NCI-H187 treated with DMSO at 0.1 percent for 48 hours (cell line): ENCODE data around the gene PATJ.
"Not testable (repeated sequence)": the region's sequence is repeated elsewhere in the genome, so short reads cannot be mapped to it uniquely, and the experiment has no call there.

Experiments used
- DNase-seq: peaks from one replicate; lab custom pipeline; 2025; lab: John Stamatoyannopoulos, UW

The PATJ gene

DNA sequence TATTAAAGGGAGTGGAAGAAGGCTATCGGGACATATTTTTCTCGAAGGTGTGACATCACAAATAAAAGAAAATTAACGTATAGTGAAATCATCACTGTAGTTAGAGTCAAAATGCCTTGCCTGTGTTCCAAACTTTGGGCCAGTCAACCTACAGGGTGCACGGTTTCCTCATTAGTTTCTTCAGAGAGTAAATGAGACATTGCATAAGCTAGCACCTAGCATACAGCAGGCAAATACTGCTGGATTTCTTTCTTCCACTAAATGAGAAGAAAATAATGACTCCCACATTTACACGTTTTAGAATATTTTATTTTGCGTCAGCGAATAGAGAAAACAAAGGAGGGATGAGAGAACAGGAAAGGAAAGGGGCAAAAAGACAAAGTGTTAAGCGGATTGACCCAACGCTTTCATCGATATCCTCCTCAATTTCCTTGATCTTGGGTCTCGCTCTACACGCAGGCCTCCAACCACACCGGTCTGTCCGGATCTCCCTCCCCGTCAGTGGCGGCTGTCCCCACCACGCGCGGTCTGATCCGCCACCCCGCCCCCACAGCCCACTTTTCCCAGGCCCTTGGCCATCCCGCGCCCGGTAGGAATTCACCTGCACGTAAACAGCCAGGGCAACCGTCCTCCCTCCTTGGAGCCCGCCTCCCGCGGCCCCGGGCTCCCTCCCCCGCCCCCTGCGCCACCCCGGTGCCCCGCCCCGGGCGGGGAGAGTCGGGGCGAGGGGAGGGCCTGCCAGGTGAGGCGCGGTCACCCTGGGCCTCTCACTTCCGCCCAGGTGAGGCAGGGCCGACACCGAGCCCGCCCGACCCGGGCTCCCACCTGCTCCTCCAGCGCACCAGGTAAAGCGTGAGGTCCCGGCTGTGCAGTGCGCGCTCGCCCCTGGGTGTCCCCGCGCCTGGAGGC lies at the start of gene PATJ:
PATJ (plus strand) TSS at position 770 of the 909 bp plus-strand sequence. CDS start 20,413 bp downstream, outside the sequence.
- DNase-seq = no peak

GRCh38 chr1:61699911-61700851 lies 42.1 kb upstream of the PATJ start:
- no peak for DNase-seq

GRCh38 chr1:61708953-61709907 lies 33.0 kb upstream of the PATJ start:
- no peak for DNase-seq

GRCh38 chr1:61709908-61710289 lies 32.4 kb upstream of the PATJ start:
- DNase-seq = no peak

- DNase-seq = not testable (repeated sequence)
Observed at GRCh38 chr1:61711257-61711656, 31.0 kb upstream of the PATJ start.

DNA sequence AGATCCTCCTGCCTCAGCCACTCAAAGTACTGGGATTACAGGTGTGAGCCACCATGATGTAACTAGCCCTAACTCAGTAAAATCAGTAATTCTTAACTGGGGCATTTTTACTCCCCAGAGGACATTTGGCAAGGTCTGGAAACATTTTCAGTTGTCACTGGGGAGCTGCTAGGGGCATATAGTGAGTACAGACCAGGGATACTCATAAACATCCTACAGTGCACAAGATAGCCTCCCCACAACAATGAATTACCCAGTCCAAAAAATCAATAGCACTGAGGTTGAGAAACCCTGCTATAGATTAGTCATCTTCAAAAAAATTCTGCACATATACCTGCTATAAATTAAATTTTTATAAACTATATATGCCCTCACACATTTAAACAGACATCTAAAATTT lies 30.3 kb upstream of the PATJ start:
- no peak for DNase-seq

DNA sequence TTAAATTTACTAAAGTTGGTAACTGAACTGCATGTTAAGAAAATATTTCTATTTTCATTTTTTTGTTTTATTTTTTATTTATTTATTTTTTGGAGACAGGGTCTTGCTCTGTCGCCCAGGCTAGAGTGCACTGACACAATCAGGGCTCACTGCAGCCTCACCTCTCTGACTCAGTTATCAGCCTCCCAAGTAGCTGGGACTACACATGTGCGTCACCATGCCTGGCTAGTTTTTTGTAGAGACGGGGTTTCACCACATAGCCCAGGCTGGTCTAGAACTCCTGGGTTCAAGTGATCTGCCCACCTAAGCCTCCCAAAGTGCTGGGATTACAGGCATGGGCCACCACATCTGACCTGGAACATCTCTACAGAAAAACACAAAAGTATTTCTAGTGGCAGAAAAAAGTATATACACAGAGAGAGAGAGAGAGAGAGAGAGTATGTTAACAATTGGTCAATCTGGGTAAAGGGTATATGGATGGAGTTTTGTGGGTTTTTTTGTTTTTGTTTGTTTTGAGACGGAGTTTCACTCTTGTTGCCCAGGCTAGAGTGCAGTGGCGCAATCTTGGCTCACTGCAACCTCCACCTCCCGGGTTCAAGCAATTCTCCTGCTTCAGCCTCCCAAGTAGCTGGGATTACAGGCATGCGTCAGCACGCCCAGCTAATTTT lies 23.1 kb upstream of the PATJ start:
- DNase-seq = not testable (repeated sequence)

GRCh38 chr1:61724506-61724812 lies 17.8 kb upstream of the PATJ start:
- DNase-seq = no peak

- peak; percentile 65 for DNase-seq
Observed at GRCh38 chr1:61724813-61725694, 17.2 kb upstream of the PATJ start, which contains the start of gene TM2D1. TM2D1 (minus strand) TSS chr1:61725141; CDS start chr1:61725120, 21 bp downstream.

DNA sequence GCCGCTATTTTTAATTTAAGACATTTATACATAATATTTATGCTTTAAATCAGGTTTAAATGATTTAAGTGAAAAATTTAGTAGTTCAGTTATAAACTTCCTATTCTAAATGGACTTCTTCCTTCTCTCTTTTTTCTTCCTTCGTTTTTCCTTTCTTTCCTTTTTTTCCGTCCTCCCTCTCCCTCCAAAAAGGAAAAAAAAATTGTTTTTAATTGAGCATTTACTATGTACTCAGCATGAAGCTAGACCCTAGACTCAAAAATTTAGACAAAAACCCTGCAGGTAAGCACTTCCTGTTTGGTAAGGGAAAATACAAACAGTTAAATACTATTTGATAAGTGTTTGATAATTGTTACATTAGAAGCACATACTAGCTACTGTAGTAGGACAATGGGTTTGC lies 14.7 kb upstream of the PATJ start:
- DNase-seq = no peak

DNA sequence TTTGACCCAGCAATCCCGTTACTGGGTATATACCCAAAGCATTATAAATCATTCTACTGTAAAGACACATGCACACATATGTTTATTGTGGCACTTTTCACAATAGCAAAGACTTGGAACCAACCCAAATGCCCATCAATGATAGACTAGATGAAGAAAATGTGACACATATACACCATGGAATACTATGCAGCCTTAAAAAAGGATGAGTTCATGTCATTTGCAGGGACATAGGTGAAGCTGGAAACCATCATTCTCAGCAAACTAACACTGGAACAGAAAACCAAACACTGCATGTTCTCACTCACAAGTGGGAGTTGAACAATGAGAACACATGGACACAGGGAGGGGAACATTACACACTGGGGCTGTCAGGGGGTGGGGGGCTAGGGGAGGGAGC lies 11.6 kb upstream of the PATJ start:
- not testable (repeated sequence) for DNase-seq

DNA sequence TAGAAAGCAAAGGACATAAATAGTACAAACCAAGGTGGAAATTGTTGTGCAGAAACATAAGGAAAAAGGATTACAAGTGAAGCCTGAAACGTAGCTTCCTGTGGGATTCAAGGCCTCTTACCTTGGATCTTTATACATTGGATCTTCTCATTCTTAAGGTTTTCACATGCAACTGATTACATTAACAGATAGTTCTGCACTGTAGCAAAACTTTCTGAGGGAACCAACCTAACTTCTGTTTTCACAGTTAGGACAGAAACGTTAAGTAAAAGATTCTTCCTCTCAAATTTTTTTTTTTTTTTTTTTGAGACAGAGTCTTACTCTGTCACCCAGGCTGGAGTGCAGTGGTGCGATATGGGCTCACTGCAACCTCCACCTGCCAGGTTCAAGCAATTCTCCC lies 9.6 kb upstream of the PATJ start:
- no peak for DNase-seq

DNA sequence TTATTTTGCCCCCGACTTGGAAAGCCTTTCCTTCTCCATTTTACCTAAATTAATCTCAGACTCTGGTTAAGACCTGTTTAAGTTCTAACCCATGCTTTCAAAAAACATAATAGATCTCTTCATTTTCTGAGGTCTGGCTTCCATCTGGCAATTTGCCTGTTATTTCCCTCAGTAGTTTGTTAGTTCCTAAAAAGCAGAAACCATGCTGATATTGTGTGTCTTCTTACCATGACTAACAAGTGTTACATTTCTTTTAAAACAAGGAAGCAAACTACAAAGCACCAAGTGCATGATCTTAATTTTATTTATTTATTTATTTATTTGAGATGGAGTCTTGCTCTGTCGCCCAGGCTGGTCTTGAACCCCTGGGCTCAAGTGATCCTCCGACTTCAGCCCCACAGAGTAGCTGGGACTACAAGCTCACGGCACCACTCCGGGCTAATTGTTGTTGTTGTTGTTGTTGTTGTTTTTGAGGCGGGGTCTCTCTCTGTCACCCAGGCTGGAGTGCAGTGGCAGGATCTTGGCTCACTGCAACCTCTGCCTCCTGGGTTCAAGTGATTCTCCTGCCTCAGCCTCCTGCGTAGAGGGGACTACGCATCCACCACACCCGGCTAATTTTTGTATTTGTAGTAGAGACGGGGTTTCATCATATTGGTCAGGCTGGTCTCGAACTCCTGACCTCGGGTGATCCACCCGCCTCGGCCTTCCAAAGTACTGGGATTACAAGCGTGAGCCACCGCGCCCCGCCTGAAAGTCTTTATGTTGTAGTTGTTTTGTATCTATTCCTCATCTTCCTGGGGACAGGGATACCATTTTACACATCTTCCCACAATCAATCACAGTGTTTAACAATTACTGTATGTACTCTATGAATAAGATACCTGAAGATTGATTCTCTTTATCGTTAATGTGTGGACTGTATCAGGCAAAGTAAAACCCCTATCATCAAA lies 1.3 kb upstream of the PATJ start:
- no peak for DNase-seq

DNA sequence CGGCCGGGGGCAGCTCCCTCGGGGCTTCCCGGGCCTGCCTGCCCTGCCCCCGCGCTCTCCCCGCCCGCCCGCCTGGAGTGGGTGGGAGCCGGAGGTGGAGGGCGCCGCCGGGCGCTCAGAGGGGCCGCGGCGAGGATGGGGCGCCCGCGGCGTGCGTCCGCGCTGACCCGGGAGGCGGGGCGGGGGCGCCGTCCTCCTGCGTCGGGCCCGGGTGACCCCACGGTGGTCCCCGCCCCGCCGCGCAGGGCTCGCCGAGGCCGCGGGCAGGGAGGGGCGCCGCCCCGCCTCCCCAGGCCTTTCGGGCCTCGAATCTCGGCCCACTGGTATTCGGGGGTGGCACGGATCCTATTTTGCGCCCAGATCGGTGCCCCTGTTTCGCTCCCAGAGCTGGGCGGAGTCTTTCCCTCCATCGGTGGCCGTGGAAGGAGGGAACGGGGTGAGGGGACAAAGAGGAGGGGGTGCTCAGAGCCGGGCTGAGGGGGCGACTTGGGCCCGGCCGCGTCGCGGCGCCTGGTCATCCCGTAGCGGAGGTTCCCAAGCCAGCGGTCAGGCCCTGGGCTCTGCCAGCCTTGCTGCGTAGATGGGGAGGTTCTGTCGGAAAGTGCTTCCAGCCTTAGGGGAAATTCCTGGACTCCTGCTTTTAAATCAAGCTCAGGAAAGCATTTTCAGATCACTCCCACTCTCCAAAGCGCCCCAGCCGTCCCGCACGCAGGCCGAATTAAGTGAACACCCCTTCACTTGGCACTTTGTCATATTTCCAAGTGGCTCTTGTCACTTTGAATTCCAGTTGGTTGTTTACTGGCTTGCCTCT lies 545 bp downstream of the PATJ start:
- no peak for DNase-seq

GRCh38 chr1:61743431-61743705 lies 1.1 kb downstream of the PATJ start:
- no peak for DNase-seq

- no peak for DNase-seq
Observed at GRCh38 chr1:61743716-61744580, 1.7 kb downstream of the PATJ start.

DNA sequence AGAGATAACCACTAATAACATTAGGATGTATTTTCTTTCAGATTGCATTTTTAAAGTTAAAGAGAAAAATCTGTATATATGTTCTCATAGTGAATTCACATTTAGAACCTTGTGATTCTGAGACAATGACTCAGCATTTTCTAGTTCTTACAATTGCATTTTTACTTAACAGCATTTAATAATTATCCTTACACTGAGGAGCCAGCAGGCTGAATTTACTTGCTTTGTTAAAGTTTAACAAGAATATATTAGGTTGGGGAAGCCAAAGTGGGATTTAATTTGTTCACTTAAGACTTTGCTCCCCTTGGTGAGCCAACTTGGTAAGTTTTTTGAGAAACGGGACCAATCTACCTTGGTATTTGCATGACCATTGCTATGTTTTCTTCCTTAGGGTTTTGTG lies 4.5 kb downstream of the PATJ start:
- no peak for DNase-seq
